Measurements from ENCODE around the gene KRTAP4-1. TPM values are rescaled to one million over a fixed set of nuclear protein-coding genes. Genes with fewer than 3 reads are reported as not detected.
"Not testable (repeated sequence)": the region's sequence is repeated elsewhere in the genome, so short reads cannot be mapped to it uniquely, and the experiment has no call there.

The KRTAP4-1 gene
- total and polyA plus RNA-seq, 2 donors (not counting 3 experiments of a cell fraction or from before 2014, with no cell fraction given), result not detected

DNA sequence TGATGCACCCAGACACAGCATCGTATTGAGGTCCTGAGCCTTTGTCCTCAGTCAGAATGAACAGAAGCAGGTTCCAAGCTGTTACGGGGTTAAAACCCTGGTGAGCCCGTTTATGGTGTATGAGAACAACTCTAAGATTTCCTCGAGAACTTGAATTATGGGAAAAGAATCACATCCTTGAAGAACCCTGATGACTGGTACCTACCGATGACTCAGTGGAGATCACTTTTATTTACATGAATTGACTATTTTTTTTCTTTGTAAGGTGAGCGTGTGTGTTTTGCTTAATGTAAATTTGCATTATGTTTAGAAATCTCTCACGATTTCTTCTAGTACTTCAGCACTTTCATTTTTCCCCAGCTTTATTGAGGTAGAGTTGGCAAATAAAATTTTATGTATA is 20.9 kb downstream of the KRTAP4-1 start:
- ChIA-PET CTCF (no interaction called here), POLR2A (no interaction called here)
- no peak for FAIRE-seq
- no peak for DNase-seq (ENCODE audit: low read depth, low spot score)
- Histone ChIP-seq H3K79me2 (ENCODE audit: control insufficient read depth, insufficient read depth, low read length) (no peaks in the 10 kb centered on the region), H3K4me3 (replicated peaks in 1 of 3; ENCODE audit: insufficient read depth in 1 of 3, low read depth in 1 of 3, low read length in 3 of 3) (no peak overlapping the region), H3K9me1 (replicated peaks; ENCODE audit: control insufficient read depth, extremely low read depth, insufficient read depth, low read length) (no peaks in the 10 kb centered on the region), H3K9ac (replicated peaks; ENCODE audit: extremely low read depth, insufficient read depth, low read length) (no peak overlapping the region), H3K4me1 (ENCODE audit: control insufficient read depth, extremely low read depth, insufficient read depth, low read length) (no peaks in the 10 kb centered on the region), H4K20me1 (replicated peaks; ENCODE audit: control insufficient read depth, extremely low read depth, insufficient read depth, low read length) (no peaks in the 10 kb centered on the region), H3K4me2 (ENCODE audit: insufficient read depth, low read length) (no peak overlapping the region), H3K36me3 (ENCODE audit: control insufficient read depth in 2 of 2, extremely low read depth in 1 of 2, insufficient read depth in 2 of 2, low read length in 2 of 2) (no peaks in the 10 kb centered on the region), H3K9me3 (replicated peaks; ENCODE audit: control insufficient read depth, insufficient read depth, low read length) (no peaks in the 10 kb centered on the region), H2AFZ (ENCODE audit: low read depth, low read length) (no peak overlapping the region), H3K27ac (ENCODE audit: insufficient read depth, low read depth, low read length) (no peak overlapping the region), H3K27me3 (ENCODE audit: control insufficient read depth in 2 of 2, insufficient read depth in 2 of 2, low read length in 2 of 2) (no peaks in the 10 kb centered on the region)
- TF ChIP-seq JUN (IDR thresholded peaks at IDR 0.05; ENCODE audit: borderline replicate concordance, insufficient read depth, insufficient read length, low read depth) (no peak), EZH2 (IDR thresholded peaks at IDR 0.05; ENCODE audit: borderline replicate concordance, low read depth, low read length, severe bottlenecking) (no peak), POLR2AphosphoS5 (IDR thresholded peaks at IDR 0.05; ENCODE audit: insufficient read depth, low read depth, low read length) (no peak), GATA2 (IDR thresholded peaks at IDR 0.05; ENCODE audit: insufficient read depth, insufficient read length, low read depth, low read length) (no peak)
- intact Hi-C loops (cut with micrococcal nuclease) (no loop called here), dilution Hi-C loops (cut with MboI; ENCODE audit: extremely low pct_ligation_motif_present, low sequenced_read_pairs) (no loop called here)
- BruUV-seq (replicated peaks), result no TSS peak

DNA sequence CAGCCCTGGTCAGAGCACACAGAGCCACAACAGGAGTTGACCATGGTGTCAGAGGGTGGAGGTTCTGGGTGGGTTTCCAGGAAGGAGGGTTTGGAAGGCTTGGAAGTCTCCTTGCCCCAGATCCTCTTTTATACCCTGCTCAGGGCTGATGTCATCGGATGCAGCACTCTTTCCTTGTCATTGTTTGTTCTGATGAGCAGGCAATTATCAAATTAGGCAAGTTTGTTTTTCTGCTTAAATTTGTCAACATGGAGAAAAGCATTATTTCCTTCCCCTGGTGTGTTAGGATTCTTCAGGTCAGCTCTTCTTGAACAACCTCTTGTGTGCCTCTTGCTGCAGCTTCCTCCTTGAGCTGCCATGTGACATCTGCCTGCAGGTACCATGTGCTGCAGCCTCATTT is 24.1 kb downstream of the KRTAP4-1 start, which contains the start of gene KRTAP4-4:
TSS of gene KRTAP4-4 (minus strand) at position 101 of the 400 bp plus-strand sequence. CDS start at position 44, 57 bp downstream.
- no peaks in the 10 kb centered on the region for H3K9me1 ChIP-seq (replicated peaks; ENCODE audit: control insufficient read depth, extremely low read depth, insufficient read depth, low read length)
- H3K36me3 ChIP-seq (ENCODE audit: control insufficient read depth in 2 of 2, extremely low read depth in 1 of 2, insufficient read depth in 2 of 2, low read length in 2 of 2), result no peaks in the 10 kb centered on the region
- dilution Hi-C loops (cut with MboI; ENCODE audit: extremely low pct_ligation_motif_present, low sequenced_read_pairs) (no loop called here), intact Hi-C loops (cut with micrococcal nuclease) (no loop called here)
- H3K4me2 ChIP-seq (ENCODE audit: insufficient read depth, low read length), result no peak within 1 kb of the TSS
- no peak within 1 kb of the TSS for H2AFZ ChIP-seq (ENCODE audit: low read depth, low read length)
- ChIA-PET CTCF (interaction anchor here (1.4 kb wide), 1 partner anchor 15 kb away, joined by 3 read pairs; no protein-coding TSS in a partner anchor), POLR2A (no interaction called here)
- no peaks in the 10 kb centered on the region for H4K20me1 ChIP-seq (replicated peaks; ENCODE audit: control insufficient read depth, extremely low read depth, insufficient read depth, low read length)
- no peaks in the 10 kb centered on the region for H3K27me3 ChIP-seq (ENCODE audit: control insufficient read depth in 2 of 2, insufficient read depth in 2 of 2, low read length in 2 of 2)
- BruUV-seq (replicated peaks), result no TSS peak
- DNase-seq (ENCODE audit: low read depth, low spot score), result no peak
- H3K79me2 ChIP-seq (ENCODE audit: control insufficient read depth, insufficient read depth, low read length), result no peaks in the 10 kb centered on the region
- no peaks in the 10 kb centered on the region for H3K9me3 ChIP-seq (replicated peaks; ENCODE audit: control insufficient read depth, insufficient read depth, low read length)
- H3K9ac ChIP-seq (replicated peaks; ENCODE audit: extremely low read depth, insufficient read depth, low read length), result no peak within 1 kb of the TSS
- H3K4me1 ChIP-seq (ENCODE audit: control insufficient read depth, extremely low read depth, insufficient read depth, low read length), result no peaks in the 10 kb centered on the region
- TF ChIP-seq MYC (IDR thresholded peaks at IDR 0.05; ENCODE audit: low read depth, low read length) (no peak), POLR2AphosphoS5 (IDR thresholded peaks at IDR 0.05; ENCODE audit: insufficient read depth, low read depth, low read length) (no peak), FOS (IDR thresholded peaks at IDR 0.05; ENCODE audit: borderline replicate concordance, insufficient read depth, low read length) (no peak), EZH2 (IDR thresholded peaks at IDR 0.05; ENCODE audit: borderline replicate concordance, low read depth, low read length, severe bottlenecking) (no peak)
- TF ChIP-seq, protein P1, sequence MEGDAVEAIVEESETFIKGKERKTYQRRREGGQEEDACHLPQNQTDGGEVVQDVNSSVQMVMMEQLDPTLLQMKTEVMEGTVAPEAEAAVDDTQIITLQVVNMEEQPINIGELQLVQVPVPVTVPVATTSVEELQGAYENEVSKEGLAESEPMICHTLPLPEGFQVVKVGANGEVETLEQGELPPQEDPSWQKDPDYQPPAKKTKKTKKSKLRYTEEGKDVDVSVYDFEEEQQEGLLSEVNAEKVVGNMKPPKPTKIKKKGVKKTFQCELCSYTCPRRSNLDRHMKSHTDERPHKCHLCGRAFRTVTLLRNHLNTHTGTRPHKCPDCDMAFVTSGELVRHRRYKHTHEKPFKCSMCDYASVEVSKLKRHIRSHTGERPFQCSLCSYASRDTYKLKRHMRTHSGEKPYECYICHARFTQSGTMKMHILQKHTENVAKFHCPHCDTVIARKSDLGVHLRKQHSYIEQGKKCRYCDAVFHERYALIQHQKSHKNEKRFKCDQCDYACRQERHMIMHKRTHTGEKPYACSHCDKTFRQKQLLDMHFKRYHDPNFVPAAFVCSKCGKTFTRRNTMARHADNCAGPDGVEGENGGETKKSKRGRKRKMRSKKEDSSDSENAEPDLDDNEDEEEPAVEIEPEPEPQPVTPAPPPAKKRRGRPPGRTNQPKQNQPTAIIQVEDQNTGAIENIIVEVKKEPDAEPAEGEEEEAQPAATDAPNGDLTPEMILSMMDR (IDR thresholded peaks at IDR 0.05; ENCODE audit: extremely low read depth in 1 of 2, insufficient read depth in 1 of 2, low read depth in 1 of 2, low read length in 2 of 2), result no peak
- FAIRE-seq, result no peak
- no peak within 1 kb of the TSS for H3K4me3 ChIP-seq (replicated peaks in 1 of 3; ENCODE audit: insufficient read depth in 1 of 3, low read depth in 1 of 3, low read length in 3 of 3)
- no peak within 1 kb of the TSS for H3K27ac ChIP-seq (ENCODE audit: insufficient read depth, low read depth, low read length)

DNA sequence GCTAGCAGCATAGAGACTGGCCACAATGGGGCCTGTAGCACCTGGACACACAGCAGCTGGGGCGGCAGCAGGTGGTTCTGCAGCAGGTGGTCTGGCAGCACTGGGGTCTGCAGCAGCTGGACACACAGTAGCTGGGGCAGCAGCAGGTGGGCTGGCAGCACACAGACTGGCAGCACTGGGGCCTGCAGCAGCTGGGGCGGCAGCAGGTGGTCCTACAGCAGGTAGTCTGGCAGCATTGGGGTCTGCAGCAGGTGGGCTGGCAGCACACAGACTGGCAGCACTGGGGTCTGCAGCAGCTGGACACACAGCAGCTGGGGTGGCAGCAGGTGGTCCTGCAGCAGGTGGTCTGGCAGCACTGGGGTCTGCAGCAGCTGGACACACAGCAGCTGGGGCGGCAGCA is 24.5 kb downstream of the KRTAP4-1 start:
- H3K27ac ChIP-seq (ENCODE audit: insufficient read depth, low read depth, low read length); H3K9me3 ChIP-seq (replicated peaks; ENCODE audit: control insufficient read depth, insufficient read depth, low read length); intact Hi-C loops (cut with micrococcal nuclease); H4K20me1 ChIP-seq (replicated peaks; ENCODE audit: control insufficient read depth, extremely low read depth, insufficient read depth, low read length); H3K4me2 ChIP-seq (ENCODE audit: insufficient read depth, low read length); H2AFZ ChIP-seq (ENCODE audit: low read depth, low read length); POLR2A ChIA-PET; H3K36me3 ChIP-seq (ENCODE audit: control insufficient read depth in 2 of 2, extremely low read depth in 1 of 2, insufficient read depth in 2 of 2, low read length in 2 of 2); H3K4me1 ChIP-seq (ENCODE audit: control insufficient read depth, extremely low read depth, insufficient read depth, low read length); H3K9ac ChIP-seq (replicated peaks; ENCODE audit: extremely low read depth, insufficient read depth, low read length); H3K79me2 ChIP-seq (ENCODE audit: control insufficient read depth, insufficient read depth, low read length); BruUV-seq (replicated peaks); DNase-seq (ENCODE audit: low read depth, low spot score); H3K4me3 ChIP-seq (replicated peaks in 1 of 3; ENCODE audit: insufficient read depth in 1 of 3, low read depth in 1 of 3, low read length in 3 of 3); dilution Hi-C loops (cut with MboI; ENCODE audit: extremely low pct_ligation_motif_present, low sequenced_read_pairs); FAIRE-seq; H3K27me3 ChIP-seq (ENCODE audit: control insufficient read depth in 2 of 2, insufficient read depth in 2 of 2, low read length in 2 of 2); H3K9me1 ChIP-seq (replicated peaks; ENCODE audit: control insufficient read depth, extremely low read depth, insufficient read depth, low read length): not testable (repeated sequence)
- CTCF ChIA-PET, result interaction anchor here (1.4 kb wide), 1 partner anchor 14 kb away, joined by 3 read pairs; no protein-coding TSS in a partner anchor
